ENCODE results near the gene KARS1.

Gene KARS1

DNA sequence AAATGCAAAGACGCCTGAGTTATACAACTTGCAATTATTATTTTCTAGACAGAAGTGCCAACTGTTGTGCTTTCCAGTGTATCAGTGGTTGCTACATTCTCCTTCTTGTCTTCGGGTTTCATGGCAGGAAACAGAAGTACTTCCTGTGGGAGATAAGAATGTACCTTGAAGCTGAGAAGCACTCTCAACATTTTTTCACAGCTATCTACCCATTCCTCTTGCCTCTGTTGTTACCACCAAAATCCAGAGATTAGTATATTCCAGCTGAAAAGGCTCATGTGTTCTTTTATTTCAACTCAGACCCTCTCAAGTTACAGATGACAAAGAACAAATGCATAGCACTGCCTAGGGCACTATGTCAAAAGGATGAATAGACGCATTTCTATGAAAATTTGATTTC, 19.6 kb downstream of the KARS1 start:
- H3K36me3 ChIP-seq (ENCODE audit: insufficient read depth, low read length), result peaks cover 73% of the 10 kb centered on the region
- ATAC-seq (ENCODE audit: insufficient read depth, low read depth), result no peak

DNA sequence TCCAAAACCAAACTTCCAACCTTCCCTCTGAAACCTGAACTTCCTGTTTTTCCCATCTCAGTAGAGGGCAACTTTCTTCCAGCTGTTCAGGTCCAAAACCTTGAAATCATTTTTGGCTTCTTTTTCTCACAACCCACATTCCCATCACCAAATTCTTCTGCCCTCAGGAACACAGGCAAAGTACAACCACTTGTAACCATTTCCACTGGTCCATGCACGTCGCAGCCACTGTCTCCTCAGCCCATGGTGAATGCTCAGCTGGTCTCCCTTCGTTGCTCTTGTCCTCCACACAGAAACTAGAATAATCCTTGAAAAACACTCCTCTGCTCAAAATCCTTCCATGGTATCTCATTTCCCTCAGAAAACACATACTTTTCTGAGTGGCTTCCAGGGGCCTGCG, 20.7 kb downstream of the KARS1 start:
- H3K36me3 ChIP-seq (ENCODE audit: insufficient read depth, low read length), result peaks cover 64% of the 10 kb centered on the region
- TF ChIP-seq, protein P1, sequence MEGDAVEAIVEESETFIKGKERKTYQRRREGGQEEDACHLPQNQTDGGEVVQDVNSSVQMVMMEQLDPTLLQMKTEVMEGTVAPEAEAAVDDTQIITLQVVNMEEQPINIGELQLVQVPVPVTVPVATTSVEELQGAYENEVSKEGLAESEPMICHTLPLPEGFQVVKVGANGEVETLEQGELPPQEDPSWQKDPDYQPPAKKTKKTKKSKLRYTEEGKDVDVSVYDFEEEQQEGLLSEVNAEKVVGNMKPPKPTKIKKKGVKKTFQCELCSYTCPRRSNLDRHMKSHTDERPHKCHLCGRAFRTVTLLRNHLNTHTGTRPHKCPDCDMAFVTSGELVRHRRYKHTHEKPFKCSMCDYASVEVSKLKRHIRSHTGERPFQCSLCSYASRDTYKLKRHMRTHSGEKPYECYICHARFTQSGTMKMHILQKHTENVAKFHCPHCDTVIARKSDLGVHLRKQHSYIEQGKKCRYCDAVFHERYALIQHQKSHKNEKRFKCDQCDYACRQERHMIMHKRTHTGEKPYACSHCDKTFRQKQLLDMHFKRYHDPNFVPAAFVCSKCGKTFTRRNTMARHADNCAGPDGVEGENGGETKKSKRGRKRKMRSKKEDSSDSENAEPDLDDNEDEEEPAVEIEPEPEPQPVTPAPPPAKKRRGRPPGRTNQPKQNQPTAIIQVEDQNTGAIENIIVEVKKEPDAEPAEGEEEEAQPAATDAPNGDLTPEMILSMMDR (IDR thresholded peaks at IDR 0.05; ENCODE audit: borderline replicate concordance, extremely low read depth, low read length, poor library complexity, severe bottlenecking), result no peak
- no peak for TF ChIP-seq EZH2 (IDR thresholded peaks at IDR 0.05; ENCODE audit: borderline replicate concordance, low read depth, low read length, severe bottlenecking)

More for the DNA sequence above, 19.6 kb downstream of the KARS1 start:
- Histone ChIP-seq H3K27ac (ENCODE audit: low read length) (no peak overlapping the region), H3K4me2 (ENCODE audit: insufficient read depth, low read length) (no peak overlapping the region), H3K9me3 (ENCODE audit: insufficient read depth, low read length, severe bottlenecking) (no peaks in the 10 kb centered on the region), H3K9ac (ENCODE audit: low read depth, low read length) (no peak overlapping the region), H3K4me3 (ENCODE audit: low read depth in 1 of 2, low read length in 2 of 2) (no peak overlapping the region), H3K4me1 (ENCODE audit: insufficient read depth, low read length) (peaks cover 13% of the 10 kb centered on the region), H2AFZ (ENCODE audit: low read depth, low read length) (no peak overlapping the region), H4K20me1 (ENCODE audit: insufficient read depth, low read length) (no peaks in the 10 kb centered on the region), H3K79me2 (ENCODE audit: insufficient read depth, low read length) (peaks cover under 1% of the 10 kb centered on the region; the same call in 1 of the 2 replicates), H3K27me3 (ENCODE audit: insufficient read depth, low read length, poor library complexity) (no peaks in the 10 kb centered on the region)
- TF ChIP-seq EZH2 (IDR thresholded peaks at IDR 0.05; ENCODE audit: borderline replicate concordance, low read depth, low read length, severe bottlenecking), result no peak
- TF ChIP-seq, protein P1 (IDR thresholded peaks at IDR 0.05; ENCODE audit: borderline replicate concordance, extremely low read depth, low read length, poor library complexity, severe bottlenecking), result no peak
- DNase-seq, result no peak

GRCh38 chr16:75624921-75625334, 22.5 kb downstream of the KARS1 start:
- Histone ChIP-seq H3K79me2 (ENCODE audit: insufficient read depth, low read length) (peaks cover 24% of the 10 kb centered on the region), H2AFZ (ENCODE audit: low read depth, low read length) (no peak overlapping the region), H3K36me3 (ENCODE audit: insufficient read depth, low read length) (peaks cover 55% of the 10 kb centered on the region), H3K9ac (ENCODE audit: low read depth, low read length) (no peak overlapping the region), H3K27me3 (ENCODE audit: insufficient read depth, low read length, poor library complexity) (no peaks in the 10 kb centered on the region), H3K9me3 (ENCODE audit: insufficient read depth, low read length, severe bottlenecking) (no peaks in the 10 kb centered on the region), H3K4me3 (ENCODE audit: low read depth in 1 of 2, low read length in 2 of 2) (no peak overlapping the region), H4K20me1 (ENCODE audit: insufficient read depth, low read length) (no peaks in the 10 kb centered on the region), H3K27ac (ENCODE audit: low read length) (no peak overlapping the region), H3K4me1 (ENCODE audit: insufficient read depth, low read length) (peaks cover 38% of the 10 kb centered on the region), H3K4me2 (ENCODE audit: insufficient read depth, low read length) (no peak overlapping the region)
- DNase-seq (no peak), ATAC-seq (ENCODE audit: insufficient read depth, low read depth) (no peak)
- TF ChIP-seq EZH2 (IDR thresholded peaks at IDR 0.05; ENCODE audit: borderline replicate concordance, low read depth, low read length, severe bottlenecking), result no peak
- TF ChIP-seq, protein P1 (IDR thresholded peaks at IDR 0.05; ENCODE audit: borderline replicate concordance, extremely low read depth, low read length, poor library complexity, severe bottlenecking), result no peak

More for the DNA sequence above, 20.7 kb downstream of the KARS1 start:
- H3K4me1 ChIP-seq (ENCODE audit: insufficient read depth, low read length), result peaks cover 20% of the 10 kb centered on the region
- H3K4me2 ChIP-seq (ENCODE audit: insufficient read depth, low read length), result no peak overlapping the region
- no peaks in the 10 kb centered on the region for H3K27me3 ChIP-seq (ENCODE audit: insufficient read depth, low read length, poor library complexity)
- H3K79me2 ChIP-seq (ENCODE audit: insufficient read depth, low read length), result peaks cover 11% of the 10 kb centered on the region
- no peak for ATAC-seq (ENCODE audit: insufficient read depth, low read depth)
- no peak overlapping the region for H3K9ac ChIP-seq (ENCODE audit: low read depth, low read length)
- H2AFZ ChIP-seq (ENCODE audit: low read depth, low read length), result no peak overlapping the region
- H3K27ac ChIP-seq (ENCODE audit: low read length), result no peak overlapping the region
- no peaks in the 10 kb centered on the region for H3K9me3 ChIP-seq (ENCODE audit: insufficient read depth, low read length, severe bottlenecking)
- DNase-seq, result no peak
- no peak overlapping the region for H3K4me3 ChIP-seq (ENCODE audit: low read depth in 1 of 2, low read length in 2 of 2)
- no peaks in the 10 kb centered on the region for H4K20me1 ChIP-seq (ENCODE audit: insufficient read depth, low read length)
